ENCODE results near the gene NEU4. TPM values are rescaled to one million over a fixed set of nuclear protein-coding genes. Genes with fewer than 3 reads are reported as not detected.
A peak's percentile ranks its signal among the peaks of the same experiment; 100 is the strongest.
"Not testable (repeated sequence)": the region's sequence is repeated elsewhere in the genome, so short reads cannot be mapped to it uniquely, and the experiment has no call there.

Gene NEU4
- total and polyA plus RNA-seq, 8 donors = 0.31 to 0.42 TPM; not detected in 6

DNA sequence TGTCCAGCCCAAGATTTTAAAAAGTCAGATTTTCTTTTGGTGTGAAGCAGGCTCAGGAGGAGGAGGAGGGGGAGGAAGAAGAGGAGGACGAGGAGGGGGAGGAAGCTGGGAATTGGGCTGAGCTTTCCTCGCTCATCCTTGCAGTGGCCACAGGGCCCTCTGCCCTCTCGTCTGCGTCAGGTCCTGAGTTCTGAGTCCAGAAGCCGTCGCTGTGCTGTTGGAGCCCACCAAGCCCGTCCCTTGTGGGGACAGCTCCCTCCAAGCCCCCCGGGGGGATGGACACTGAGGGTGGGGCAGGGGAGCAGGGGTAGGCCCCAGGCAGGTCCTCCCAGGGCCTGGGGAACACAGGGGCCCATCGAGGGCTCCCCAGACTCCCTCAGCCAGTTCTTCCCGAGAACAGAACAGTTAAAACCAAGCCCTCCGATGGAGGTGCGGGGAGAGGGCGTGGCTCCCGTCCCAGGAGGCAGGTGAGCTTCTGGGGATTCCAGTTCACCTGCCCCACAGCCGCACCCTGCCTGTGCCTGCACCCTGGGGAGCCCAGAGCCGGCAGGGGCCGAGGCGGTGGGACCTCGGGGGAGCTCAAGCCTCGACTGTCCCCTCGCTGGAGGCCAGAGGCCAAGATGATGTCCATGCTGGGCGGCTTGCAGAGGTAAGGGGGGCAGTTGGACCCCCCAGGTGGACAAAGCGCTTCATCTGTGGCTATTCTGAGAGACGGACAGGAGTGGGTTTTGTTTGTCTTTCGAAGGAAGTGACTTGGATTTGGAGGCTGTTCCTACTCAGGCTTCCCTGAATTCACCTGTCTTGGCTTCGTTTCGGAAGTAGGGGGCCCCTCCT lies 32.4 kb upstream of the NEU4 start, which contains the start of gene GAL3ST2:
GAL3ST2 (plus strand) TSS at position 487 of the 834 bp plus-strand sequence; CDS start at position 621, 134 bp downstream.
- no peak within 1 kb of the TSS for H3K4me3 ChIP-seq

DNA sequence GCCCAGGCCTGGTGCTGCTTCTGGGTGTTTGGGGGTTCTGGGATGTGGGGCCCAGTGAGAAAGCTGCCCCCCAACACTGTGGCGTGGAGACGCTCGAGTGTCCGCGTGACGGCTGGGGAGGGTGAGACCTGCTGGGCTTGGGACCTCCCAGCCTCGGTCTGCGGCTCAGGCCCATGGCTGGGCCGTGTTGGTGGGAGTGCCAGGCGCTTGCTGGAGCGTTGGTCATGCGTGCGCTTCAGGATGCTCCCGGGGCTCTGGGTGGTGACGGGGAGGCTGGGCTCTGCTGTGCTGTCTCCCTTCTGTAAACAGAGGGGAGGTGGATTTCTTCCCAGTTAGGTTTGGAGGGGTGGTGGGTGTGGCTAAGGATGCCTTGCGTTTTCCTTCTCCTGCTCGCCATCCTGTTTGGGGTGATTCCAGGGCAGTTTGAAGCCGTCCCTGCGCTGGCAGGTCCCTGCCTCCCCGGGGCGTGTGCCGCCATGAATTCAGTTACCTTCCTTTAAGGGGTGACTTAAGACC lies 31.8 kb upstream of the NEU4 start:
- FAIRE-seq (no peak), ATAC-seq (no peak), DNase-seq (no peak)
- Histone ChIP-seq H3K4me1 (no peaks in the 10 kb centered on the region), H3K4me3 (no peak overlapping the region), H3K27ac (no peak overlapping the region), H3K9me3 (no peaks in the 10 kb centered on the region), H3K36me3 (no peaks in the 10 kb centered on the region), H3K27me3 (no peaks in the 10 kb centered on the region)
- intact Hi-C loops (cut with DNase I) = no loop called here
- TF ChIP-seq, protein P1, sequence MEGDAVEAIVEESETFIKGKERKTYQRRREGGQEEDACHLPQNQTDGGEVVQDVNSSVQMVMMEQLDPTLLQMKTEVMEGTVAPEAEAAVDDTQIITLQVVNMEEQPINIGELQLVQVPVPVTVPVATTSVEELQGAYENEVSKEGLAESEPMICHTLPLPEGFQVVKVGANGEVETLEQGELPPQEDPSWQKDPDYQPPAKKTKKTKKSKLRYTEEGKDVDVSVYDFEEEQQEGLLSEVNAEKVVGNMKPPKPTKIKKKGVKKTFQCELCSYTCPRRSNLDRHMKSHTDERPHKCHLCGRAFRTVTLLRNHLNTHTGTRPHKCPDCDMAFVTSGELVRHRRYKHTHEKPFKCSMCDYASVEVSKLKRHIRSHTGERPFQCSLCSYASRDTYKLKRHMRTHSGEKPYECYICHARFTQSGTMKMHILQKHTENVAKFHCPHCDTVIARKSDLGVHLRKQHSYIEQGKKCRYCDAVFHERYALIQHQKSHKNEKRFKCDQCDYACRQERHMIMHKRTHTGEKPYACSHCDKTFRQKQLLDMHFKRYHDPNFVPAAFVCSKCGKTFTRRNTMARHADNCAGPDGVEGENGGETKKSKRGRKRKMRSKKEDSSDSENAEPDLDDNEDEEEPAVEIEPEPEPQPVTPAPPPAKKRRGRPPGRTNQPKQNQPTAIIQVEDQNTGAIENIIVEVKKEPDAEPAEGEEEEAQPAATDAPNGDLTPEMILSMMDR (IDR thresholded peaks at IDR 0.05) = no peak
- 64 to 67% methylated on average over 22 of the region's 22 CpGs for WGBS, 2 donors

More for the DNA sequence above, 32.4 kb upstream of the NEU4 start, which contains the start of gene GAL3ST2:
- TF ChIP-seq, protein P1 (IDR thresholded peaks at IDR 0.05) = no peak
- no peaks in the 10 kb centered on the region for H3K36me3 ChIP-seq
- peak in 1 of 6 donors; percentile 11 for DNase-seq
- no peaks in the 10 kb centered on the region for H3K4me1 ChIP-seq
- H3K9me3 ChIP-seq = no peaks in the 10 kb centered on the region
- H3K27me3 ChIP-seq = no peaks in the 10 kb centered on the region
- FAIRE-seq = no peak
- intact Hi-C loops (cut with DNase I) = no loop called here
- H3K27ac ChIP-seq = no peak within 1 kb of the TSS
- no peak for ATAC-seq
- WGBS, 2 donors = 52 to 64% methylated on average over 24 to 27 of the region's 27 CpGs

DNA sequence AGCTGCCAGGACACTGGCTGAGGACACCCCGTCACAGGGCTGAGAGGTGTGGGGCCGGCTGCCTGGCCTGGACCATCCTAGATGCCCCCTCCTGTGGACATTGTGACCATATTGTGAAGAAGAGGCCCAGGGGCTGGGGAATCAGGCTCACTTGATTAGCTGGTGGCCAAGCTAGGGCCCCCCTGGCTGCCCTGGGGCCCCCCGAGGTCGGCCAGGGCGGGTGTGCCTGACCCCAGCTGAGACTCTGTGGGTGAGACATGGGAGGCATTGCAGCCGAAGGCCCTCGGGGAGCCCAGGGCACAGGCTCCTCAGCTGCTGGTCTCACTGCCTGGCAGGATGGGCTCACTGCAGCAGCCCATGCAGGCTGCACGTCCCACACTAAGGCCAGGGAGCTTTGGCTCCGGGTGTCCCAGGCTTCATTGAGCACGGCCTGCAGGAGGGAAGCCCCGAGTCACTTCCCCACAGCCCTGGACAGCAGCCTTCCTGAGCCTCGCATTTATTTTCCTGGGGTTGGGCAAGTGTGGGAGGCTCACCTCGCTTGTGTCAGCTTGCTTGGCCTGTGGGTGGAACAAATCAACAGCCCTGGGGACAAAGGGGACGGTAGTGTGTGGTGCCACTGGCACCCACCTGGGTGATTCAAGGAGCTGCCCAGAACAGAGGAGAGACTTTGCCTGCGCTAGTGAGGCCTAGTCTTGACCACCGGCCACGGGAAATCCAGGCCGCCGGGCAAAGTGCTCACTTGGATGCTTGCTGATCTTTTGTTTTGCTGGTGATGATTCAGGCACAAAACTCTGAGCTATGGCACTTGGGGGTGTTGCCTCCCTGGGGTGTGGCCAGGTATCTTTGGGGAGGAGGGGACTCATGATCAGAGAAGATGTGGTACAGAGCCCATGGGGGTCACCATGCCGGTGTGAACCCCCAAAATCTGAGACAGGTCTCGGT lies 31.0 kb upstream of the NEU4 start:
- Histone ChIP-seq H3K4me1 (no peaks in the 10 kb centered on the region), H3K27ac (no peak overlapping the region), H3K27me3 (no peaks in the 10 kb centered on the region), H3K9me3 (no peaks in the 10 kb centered on the region), H3K4me3 (no peak overlapping the region), H3K36me3 (no peaks in the 10 kb centered on the region)
- intact Hi-C loops (cut with DNase I) = no loop called here
- no peak for ATAC-seq
- no peak for FAIRE-seq
- 71 to 78% methylated on average over 21 of the region's 21 CpGs for WGBS, 2 donors
- TF ChIP-seq, protein P1 (IDR thresholded peaks at IDR 0.05) = no peak
- no peak for DNase-seq

DNA sequence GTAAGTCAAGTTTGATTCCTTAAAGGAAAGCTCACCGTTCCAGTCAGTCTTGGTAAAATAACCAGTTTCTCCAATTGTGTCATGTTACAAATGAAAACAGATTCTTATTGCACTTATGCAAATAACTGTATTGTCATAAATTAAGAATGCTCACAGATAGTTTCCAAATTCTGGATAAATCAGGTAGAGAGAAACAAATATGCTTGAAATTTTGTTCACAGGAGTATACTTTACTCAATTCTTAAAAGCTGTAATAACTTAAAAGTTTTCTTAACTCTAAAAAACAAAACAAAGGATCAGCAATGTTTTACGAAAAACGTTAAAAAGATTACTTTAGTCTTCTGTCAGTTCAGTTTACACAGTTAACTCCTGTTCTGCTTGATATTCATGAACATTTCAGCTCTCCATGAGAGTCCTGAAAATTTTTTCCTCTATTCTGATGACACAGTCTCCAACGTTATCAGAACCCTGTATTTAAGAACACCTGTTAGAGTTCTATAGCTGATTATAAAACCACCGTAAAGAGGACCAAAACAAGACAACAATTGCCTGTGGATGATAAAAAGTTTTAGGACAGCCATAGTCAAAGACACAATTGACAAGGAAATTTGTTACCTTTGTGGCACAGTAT lies 27.9 kb upstream of the NEU4 start:
- WGBS, 2 donors = 58 to 59% methylated on average over 5 of the region's 5 CpGs
- no peak for ATAC-seq
- H3K9me3 ChIP-seq = no peaks in the 10 kb centered on the region
- no peaks in the 10 kb centered on the region for H3K36me3 ChIP-seq
- TF ChIP-seq, protein P1 (IDR thresholded peaks at IDR 0.05) = no peak
- no peaks in the 10 kb centered on the region for H3K4me1 ChIP-seq
- no peak overlapping the region for H3K4me3 ChIP-seq
- no peak overlapping the region for H3K27ac ChIP-seq
- no peaks in the 10 kb centered on the region for H3K27me3 ChIP-seq
- intact Hi-C loops (cut with DNase I) = no loop called here
- no peak for FAIRE-seq
- DNase-seq = no peak

DNA sequence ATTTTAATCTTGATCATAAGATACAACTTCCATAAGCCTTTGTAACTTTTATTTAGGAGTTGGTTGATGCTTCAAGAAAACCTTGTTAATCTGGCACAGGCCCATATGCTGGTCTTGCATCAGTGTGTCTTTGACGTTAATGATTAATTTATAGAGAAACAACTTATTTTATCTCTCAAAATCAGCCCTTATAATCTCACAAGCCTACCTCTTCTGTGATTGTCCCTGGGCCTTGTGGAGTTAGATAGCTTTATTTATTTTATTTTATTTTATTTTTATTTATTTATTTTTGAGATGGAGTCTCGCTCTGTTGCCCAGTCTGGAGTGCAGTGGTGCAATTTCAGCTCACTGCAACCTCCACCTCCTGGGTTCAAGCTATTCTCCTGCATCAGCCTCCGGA lies 26.9 kb upstream of the NEU4 start:
- H3K9me3 ChIP-seq; H3K27ac ChIP-seq; H3K27me3 ChIP-seq; H3K36me3 ChIP-seq; DNase-seq; FAIRE-seq; intact Hi-C loops (cut with DNase I); H3K4me1 ChIP-seq; H3K4me3 ChIP-seq; ATAC-seq: not testable (repeated sequence)
- WGBS, 2 donors = 85 to 89% methylated on average over 3 of the region's 3 CpGs

Data from pancreas (tissue), 10 donors.